PC-9 (cell line): ENCODE results near the gene XRCC3. TPM values are rescaled to one million over a fixed set of nuclear protein-coding genes. Genes with fewer than 3 reads are reported as not detected.

Source experiments
- BruUV-seq: library from RNA; stranded (reverse); fragments of 400-500 nt; replicated peaks from 2 replicates; lab custom pipeline; 2021; lab: Mats Ljungman, UMichigan
- CTCF ChIA-PET: fragments of 300-600 bp; sonication (Branson Sonifier 250); formaldehyde crosslinking; loops from one replicate; lab custom pipeline; 2022; ENCODE audit warnings: antibody characterized with exemption; lab: Charles Lee
- POLR2A ChIA-PET: fragments of 300-600 bp; sonication (Branson Sonifier 250); formaldehyde crosslinking; loops from one replicate; lab custom pipeline; 2022; ENCODE audit warnings: antibody characterized with exemption; ENCODE audit not compliant: unreplicated experiment; lab: Charles Lee
- DNase-seq, 2 experiments: peaks; one replicate each; pipeline versions ENCODE4 v3.0.0 to v3.0.0-alpha.2; 2015 to 2022; ENCODE audit warnings: mixed read lengths in 1 of 2
- H2AFZ ChIP-seq: fragments of 200-600 bp; sonication (generic); 2 replicates; pipeline ENCODE4 v1.8.1; 2017; ENCODE audit warnings: antibody characterized with exemption
- H3F3A ChIP-seq: fragments of 200-600 bp; sonication (generic); 2 replicates; pipeline ENCODE4 v1.8.1; 2017; ENCODE audit warnings: antibody characterized with exemption, mild to moderate bottlenecking, low read depth; ENCODE audit not compliant: insufficient read depth
- H3K27ac ChIP-seq: fragments of 200-600 bp; sonication (generic); 2 replicates; pipeline ENCODE4 v1.6.1; 2016; ENCODE audit warnings: mixed run types
- H3K27me3 ChIP-seq: fragments of 200-600 bp; sonication (generic); 2 replicates; pipeline ENCODE4 v1.6.1; 2016; ENCODE audit warnings: low read depth, mixed run types; ENCODE audit not compliant: insufficient read depth
- H3K36me3 ChIP-seq: fragments of 200-600 bp; sonication (generic); 2 replicates; pipeline ENCODE4 v1.6.1; 2016; ENCODE audit warnings: low read depth, mixed run types
- H3K4me1 ChIP-seq: fragments of 200-600 bp; sonication (generic); replicated peaks from 2 replicates; pipeline ENCODE4 v1.6.1; 2016; ENCODE audit warnings: mixed run types; ENCODE audit not compliant: insufficient read depth
- H3K4me2 ChIP-seq: fragments of 200-600 bp; sonication (generic); 2 replicates; pipeline ENCODE4 v1.6.1; 2017; ENCODE audit warnings: mixed run types
- H3K4me3 ChIP-seq: fragments of 200-600 bp; sonication (generic); 2 replicates; pipeline ENCODE4 v1.6.1; 2016; ENCODE audit warnings: mixed run types
- H3K79me2 ChIP-seq: fragments of 200-600 bp; sonication (generic); 2 replicates; pipeline ENCODE4 v1.6.1; 2017; ENCODE audit warnings: low read depth, mixed run types
- H3K9me2 ChIP-seq: fragments of 200-600 bp; sonication (generic); 2 replicates; pipeline ENCODE4 v1.8.1; 2017; ENCODE audit warnings: mild to moderate bottlenecking; ENCODE audit not compliant: insufficient read depth
- H3K9me3 ChIP-seq: fragments of 200-600 bp; sonication (generic); 2 replicates; pipeline ENCODE4 v1.8.1; 2016; ENCODE audit warnings: low read depth; ENCODE audit not compliant: insufficient read depth
- H4K20me1 ChIP-seq: fragments of 200-600 bp; sonication (generic); 2 replicates; pipeline ENCODE4 v1.8.1; 2017; ENCODE audit not compliant: insufficient read depth
- EZH2 ChIP-seq: fragments of 200-600 bp; sonication (generic); IDR thresholded peaks from 2 replicates; pipeline ENCODE4 v1.8.0; 2017; ENCODE audit warnings: antibody characterized with exemption, low read depth
- intact Hi-C: fragments of 100-400 bp; cut with micrococcal nuclease; formaldehyde crosslinking; loops from one replicate; pipeline ENCODE4 v1.10.0; 2022; ENCODE audit not compliant: unreplicated experiment
- total RNA-seq: library from RNA; stranded (reverse); gene quantifications from 2 replicates; pipeline ENCODE4 v1.2.3, GENCODE V29; 2021
- TF ChIP-seq, protein P1 (sequence below): fragments of 200-600 bp; sonication (generic); conservative IDR thresholded peaks from 2 replicates; pipeline ENCODE4 v1.6.1; 2017; ENCODE audit warnings: mixed run types, antibody characterized with exemption, mild to moderate bottlenecking, moderate library complexity

XRCC3 gene
- total RNA-seq, 1 experiment from 2014 or later: 65.1 TPM

DNA sequence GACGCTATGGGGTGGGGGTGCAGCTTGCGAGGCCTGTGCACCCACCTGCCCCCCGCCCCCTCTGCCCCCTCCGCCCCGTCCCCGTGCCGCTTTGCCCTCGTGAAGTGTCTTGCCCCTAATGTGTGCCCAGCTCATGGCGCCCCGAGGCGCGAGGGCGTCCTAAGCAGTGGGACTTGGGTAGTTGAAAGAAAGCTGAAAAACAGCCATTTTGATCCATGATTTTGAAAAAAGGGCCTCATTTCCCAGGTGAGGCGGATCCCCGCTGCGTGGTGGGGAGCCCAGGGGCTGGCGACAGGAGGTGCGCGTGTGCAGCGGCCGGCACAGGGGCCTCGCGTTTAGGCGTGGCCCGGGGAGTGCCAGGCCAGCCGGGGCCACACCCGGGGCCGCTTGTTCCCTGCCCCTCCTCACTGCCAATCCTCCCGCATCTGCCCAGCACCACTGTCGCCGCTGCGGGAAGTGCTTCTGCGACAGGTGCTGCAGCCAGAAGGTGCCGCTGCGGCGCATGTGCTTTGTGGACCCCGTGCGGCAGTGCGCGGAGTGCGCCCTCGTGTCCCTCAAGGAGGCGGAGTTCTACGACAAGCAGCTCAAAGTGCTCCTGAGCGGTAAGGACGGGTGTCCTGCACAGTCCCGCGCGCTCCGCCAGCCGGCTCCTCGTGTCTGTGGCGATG is 12.2 kb upstream of the XRCC3 start:
- Histone ChIP-seq H3K9me3 (no peaks in the 10 kb centered on the region), H3K4me1 (no peaks in the 10 kb centered on the region), H2AFZ (no peak overlapping the region), H3K36me3 (peaks cover 14% of the 10 kb centered on the region; the same call in 1 of the 2 replicates), H3K4me3 (no peak overlapping the region), H3K27me3 (no peaks in the 10 kb centered on the region), H4K20me1 (peaks cover 33% of the 10 kb centered on the region), H3K4me2 (no peak overlapping the region), H3F3A (no peaks in the 10 kb centered on the region), H3K79me2 (peaks cover 21% of the 10 kb centered on the region), H3K27ac (no peak overlapping the region), H3K9me2 (no peaks in the 10 kb centered on the region)
- no TSS peak for BruUV-seq
- ChIA-PET CTCF (no interaction called here), POLR2A (no interaction called here)
- TF ChIP-seq, protein P1, sequence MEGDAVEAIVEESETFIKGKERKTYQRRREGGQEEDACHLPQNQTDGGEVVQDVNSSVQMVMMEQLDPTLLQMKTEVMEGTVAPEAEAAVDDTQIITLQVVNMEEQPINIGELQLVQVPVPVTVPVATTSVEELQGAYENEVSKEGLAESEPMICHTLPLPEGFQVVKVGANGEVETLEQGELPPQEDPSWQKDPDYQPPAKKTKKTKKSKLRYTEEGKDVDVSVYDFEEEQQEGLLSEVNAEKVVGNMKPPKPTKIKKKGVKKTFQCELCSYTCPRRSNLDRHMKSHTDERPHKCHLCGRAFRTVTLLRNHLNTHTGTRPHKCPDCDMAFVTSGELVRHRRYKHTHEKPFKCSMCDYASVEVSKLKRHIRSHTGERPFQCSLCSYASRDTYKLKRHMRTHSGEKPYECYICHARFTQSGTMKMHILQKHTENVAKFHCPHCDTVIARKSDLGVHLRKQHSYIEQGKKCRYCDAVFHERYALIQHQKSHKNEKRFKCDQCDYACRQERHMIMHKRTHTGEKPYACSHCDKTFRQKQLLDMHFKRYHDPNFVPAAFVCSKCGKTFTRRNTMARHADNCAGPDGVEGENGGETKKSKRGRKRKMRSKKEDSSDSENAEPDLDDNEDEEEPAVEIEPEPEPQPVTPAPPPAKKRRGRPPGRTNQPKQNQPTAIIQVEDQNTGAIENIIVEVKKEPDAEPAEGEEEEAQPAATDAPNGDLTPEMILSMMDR: no peak
- no peak for TF ChIP-seq EZH2
- DNase-seq: no peak
- intact Hi-C loops: no loop called here

DNA sequence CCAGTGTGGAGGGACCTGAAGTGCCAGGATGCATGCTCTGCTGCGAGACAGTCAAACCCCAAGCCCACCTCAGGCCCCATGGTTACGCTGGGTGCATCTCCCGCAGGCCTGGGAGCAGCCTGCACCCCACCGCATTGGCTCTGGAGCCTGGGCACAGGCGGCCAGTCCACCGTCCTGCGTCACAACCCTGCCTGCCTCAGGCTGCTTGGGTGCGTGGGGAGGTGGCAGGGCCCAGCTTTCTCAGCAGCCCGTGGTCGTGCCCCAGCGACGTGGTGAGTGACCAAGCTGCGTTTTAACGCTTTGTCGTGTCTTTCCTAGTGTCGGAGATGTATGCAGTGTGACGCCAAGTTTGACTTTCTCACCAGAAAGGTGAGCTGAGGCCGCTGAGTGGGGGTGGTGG is 11.2 kb upstream of the XRCC3 start:
- intact Hi-C loops: no loop called here
- Histone ChIP-seq H3K9me3 (no peaks in the 10 kb centered on the region), H3K27ac (no peak overlapping the region), H3K4me2 (no peak overlapping the region), H3K4me3 (no peak overlapping the region), H3K4me1 (peaks cover 9% of the 10 kb centered on the region), H3K79me2 (peaks cover 28% of the 10 kb centered on the region), H4K20me1 (peaks cover 40% of the 10 kb centered on the region), H3F3A (peaks cover 8% of the 10 kb centered on the region; the same call in 1 of the 2 replicates), H3K9me2 (no peaks in the 10 kb centered on the region), H3K27me3 (no peaks in the 10 kb centered on the region), H3K36me3 (peaks cover 14% of the 10 kb centered on the region; the same call in 1 of the 2 replicates), H2AFZ (no peak overlapping the region)
- no peak for TF ChIP-seq EZH2
- TF ChIP-seq, protein P1: no peak
- ChIA-PET CTCF (no interaction called here), POLR2A (no interaction called here)
- no TSS peak for BruUV-seq
- no peak for DNase-seq

DNA sequence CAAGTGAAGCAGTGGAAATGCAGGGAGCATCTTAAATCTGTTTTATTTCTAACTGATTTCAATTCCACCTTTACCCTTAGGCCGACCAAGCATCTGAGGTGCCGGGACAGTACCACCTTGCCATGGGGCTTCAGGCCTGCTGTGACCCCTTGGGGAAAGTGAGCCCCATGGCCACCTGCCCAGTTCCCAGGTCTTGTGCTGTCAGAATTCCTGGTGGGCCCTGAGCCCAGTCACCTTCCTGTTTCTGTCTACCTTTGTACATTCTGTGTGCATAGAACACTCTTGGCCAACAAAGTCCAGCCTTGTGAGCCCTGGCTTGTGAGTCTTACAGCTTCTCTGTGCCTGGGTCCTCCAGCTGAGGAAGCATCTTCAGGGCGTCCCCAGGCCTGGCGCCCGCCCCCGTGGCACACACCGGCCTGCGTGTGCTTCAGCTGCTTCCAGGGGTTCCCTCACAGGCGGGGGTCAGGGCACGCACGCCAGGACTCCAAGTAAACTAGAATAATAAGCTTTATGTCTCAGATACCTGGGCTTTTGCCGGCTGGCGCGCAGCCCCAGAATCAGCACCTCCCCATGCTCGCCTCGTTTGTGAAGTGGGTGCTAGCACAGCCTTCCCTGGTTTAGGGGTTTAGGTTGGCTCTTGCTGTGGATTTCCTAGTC is 10.6 kb upstream of the XRCC3 start:
- H3K27me3 ChIP-seq: no peaks in the 10 kb centered on the region
- H3K9me3 ChIP-seq: no peaks in the 10 kb centered on the region
- no peak overlapping the region for H3K4me3 ChIP-seq
- no TSS peak for BruUV-seq
- intact Hi-C loops: no loop called here
- no peak overlapping the region for H2AFZ ChIP-seq
- no peak overlapping the region for H3K27ac ChIP-seq
- peaks cover 34% of the 10 kb centered on the region for H3K79me2 ChIP-seq
- H3K4me1 ChIP-seq: peaks cover 15% of the 10 kb centered on the region
- TF ChIP-seq, protein P1: no peak
- no peak for TF ChIP-seq EZH2
- peaks cover 14% of the 10 kb centered on the region; the same call in 1 of the 2 replicates for H3F3A ChIP-seq
- peaks cover 14% of the 10 kb centered on the region; the same call in 1 of the 2 replicates for H3K36me3 ChIP-seq
- ChIA-PET POLR2A (no interaction called here), CTCF (no interaction called here)
- peaks cover 46% of the 10 kb centered on the region for H4K20me1 ChIP-seq
- no peak overlapping the region for H3K4me2 ChIP-seq
- no peak for DNase-seq
- no peaks in the 10 kb centered on the region for H3K9me2 ChIP-seq
